HG03175 (cell line): ENCODE measurements around the gene KIF18B.

Experiments
- ATAC-seq: cut with Tn5 transposase; IDR thresholded peaks from one replicate; pipeline ENCODE4 v1.9.1; 2021; ENCODE audit warnings: mild to moderate bottlenecking, moderate library complexity; ENCODE audit not compliant: unreplicated experiment

KIF18B gene

GRCh38 chr17:44884941-44885340 is 62.6 kb downstream of the KIF18B start:
- no peak for ATAC-seq

GRCh38 chr17:44881145-44881544 is 66.4 kb downstream of the KIF18B start:
- ATAC-seq = no peak

- ATAC-seq = no peak
Observed at GRCh38 chr17:44880062-44880461, 67.5 kb downstream of the KIF18B start.

- ATAC-seq = no peak
Observed at GRCh38 chr17:44879376-44879775, 68.2 kb downstream of the KIF18B start.

- ATAC-seq = no peak
Observed at GRCh38 chr17:44878627-44879221, 68.8 kb downstream of the KIF18B start.

- no peak for ATAC-seq
Observed at GRCh38 chr17:44877121-44877520, 70.5 kb downstream of the KIF18B start.

- no peak for ATAC-seq
Observed at GRCh38 chr17:44875761-44876160, 71.8 kb downstream of the KIF18B start.
